Measurements from ENCODE around the gene FMNL2. TPM values are rescaled to one million over a fixed set of nuclear protein-coding genes. Genes with fewer than 3 reads are reported as not detected.
"Not testable (repeated sequence)": the region's sequence is repeated elsewhere in the genome, so short reads cannot be mapped to it uniquely, and the experiment has no call there.

The FMNL2 gene
- total RNA-seq, 2 experiments from 2014 or later, result 2.5 to 2.7 TPM

GRCh38 chr2:152385650-152386049, 50.7 kb downstream of the FMNL2 start:
- Mint-ChIP-seq H3K9me3 (no peaks in the 10 kb centered on the region), H3K4me1 (ENCODE audit: low read depth) (no peaks in the 10 kb centered on the region), H3K4me3 (no peak overlapping the region), H3K36me3 (ENCODE audit: low read depth) (no peaks in the 10 kb centered on the region), H3K27me3 (ENCODE audit: low read depth) (peaks cover 3% of the 10 kb centered on the region), H3K27ac (no peak overlapping the region)
- intact Hi-C loops (cut with micrococcal nuclease), result no loop called here
- CTCF ChIA-PET, result no interaction called here
- DNase-seq, result no peak

GRCh38 chr2:152386266-152386665, 51.3 kb downstream of the FMNL2 start:
- H3K27me3 Mint-ChIP-seq (ENCODE audit: low read depth), result peaks cover 4% of the 10 kb centered on the region
- no peaks in the 10 kb centered on the region for H3K36me3 Mint-ChIP-seq (ENCODE audit: low read depth)
- H3K4me3 Mint-ChIP-seq, result no peak overlapping the region
- CTCF ChIA-PET, result no interaction called here
- no peak for DNase-seq
- H3K9me3 Mint-ChIP-seq, result no peaks in the 10 kb centered on the region
- intact Hi-C loops (cut with micrococcal nuclease), result no loop called here
- no peaks in the 10 kb centered on the region for H3K4me1 Mint-ChIP-seq (ENCODE audit: low read depth)
- no peak overlapping the region for H3K27ac Mint-ChIP-seq

- no peak for DNase-seq
- Mint-ChIP-seq H3K27ac (no peak overlapping the region), H3K36me3 (ENCODE audit: low read depth) (no peaks in the 10 kb centered on the region), H3K4me1 (ENCODE audit: low read depth) (no peaks in the 10 kb centered on the region), H3K4me3 (no peak overlapping the region), H3K9me3 (no peaks in the 10 kb centered on the region), H3K27me3 (ENCODE audit: low read depth) (peaks cover 5% of the 10 kb centered on the region)
- intact Hi-C loops (cut with micrococcal nuclease), result no loop called here
- CTCF ChIA-PET, result interaction anchor here (0.7 kb wide), 1 partner anchor 294 kb away, joined by 3 read pairs; no protein-coding TSS in a partner anchor
Measured at GRCh38 chr2:152387041-152387440, 52.1 kb downstream of the FMNL2 start.

- H3K4me3 Mint-ChIP-seq; H3K27me3 Mint-ChIP-seq (ENCODE audit: low read depth); CTCF ChIA-PET; DNase-seq; intact Hi-C loops (cut with micrococcal nuclease); H3K9me3 Mint-ChIP-seq; H3K36me3 Mint-ChIP-seq (ENCODE audit: low read depth); H3K4me1 Mint-ChIP-seq (ENCODE audit: low read depth); H3K27ac Mint-ChIP-seq: not testable (repeated sequence)
Measured at GRCh38 chr2:152388269-152388668, 53.3 kb downstream of the FMNL2 start.

GRCh38 chr2:152389483-152389882, 54.5 kb downstream of the FMNL2 start:
- Mint-ChIP-seq H3K4me3 (no peak overlapping the region), H3K9me3 (no peaks in the 10 kb centered on the region), H3K4me1 (ENCODE audit: low read depth) (no peaks in the 10 kb centered on the region), H3K27me3 (ENCODE audit: low read depth) (peaks cover 2% of the 10 kb centered on the region), H3K27ac (no peak overlapping the region), H3K36me3 (ENCODE audit: low read depth) (no peaks in the 10 kb centered on the region)
- no peak for DNase-seq
- intact Hi-C loops (cut with micrococcal nuclease), result no loop called here
- CTCF ChIA-PET, result interaction anchor here (0.9 kb wide), 1 partner anchor 11 kb away, joined by 3 read pairs; no protein-coding TSS in a partner anchor

- Mint-ChIP-seq H3K27me3 (ENCODE audit: low read depth) (peaks cover 2% of the 10 kb centered on the region), H3K36me3 (ENCODE audit: low read depth) (no peaks in the 10 kb centered on the region)
- intact Hi-C loops (cut with micrococcal nuclease), result no loop called here
Measured at GRCh38 chr2:152390837-152391236, 55.9 kb downstream of the FMNL2 start.

GRCh38 chr2:152391318-152391717, 56.3 kb downstream of the FMNL2 start:
- no peaks in the 10 kb centered on the region for H3K36me3 Mint-ChIP-seq (ENCODE audit: low read depth)
- H3K27me3 Mint-ChIP-seq (ENCODE audit: low read depth), result peaks cover 2% of the 10 kb centered on the region
- H3K4me1 Mint-ChIP-seq (ENCODE audit: low read depth), result no peaks in the 10 kb centered on the region
- intact Hi-C loops (cut with micrococcal nuclease), result no loop called here
- no peak for DNase-seq
- H3K9me3 Mint-ChIP-seq, result no peaks in the 10 kb centered on the region
- H3K27ac Mint-ChIP-seq, result no peak overlapping the region
- no peak overlapping the region for H3K4me3 Mint-ChIP-seq
- CTCF ChIA-PET, result no interaction called here

More at GRCh38 chr2:152390837-152391236, 55.9 kb downstream of the FMNL2 start:
- CTCF ChIA-PET, result no interaction called here
- no peaks in the 10 kb centered on the region for H3K4me1 Mint-ChIP-seq (ENCODE audit: low read depth)
- DNase-seq, result no peak
- no peak overlapping the region for H3K27ac Mint-ChIP-seq
- no peaks in the 10 kb centered on the region for H3K9me3 Mint-ChIP-seq
- H3K4me3 Mint-ChIP-seq, result no peak overlapping the region

- Mint-ChIP-seq H3K4me3 (no peak overlapping the region), H3K4me1 (ENCODE audit: low read depth) (peaks cover 2% of the 10 kb centered on the region), H3K27me3 (ENCODE audit: low read depth) (peaks cover 2% of the 10 kb centered on the region), H3K36me3 (ENCODE audit: low read depth) (no peaks in the 10 kb centered on the region), H3K9me3 (no peaks in the 10 kb centered on the region), H3K27ac (no peak overlapping the region)
- no peak for DNase-seq
- CTCF ChIA-PET, result no interaction called here
- intact Hi-C loops (cut with micrococcal nuclease), result no loop called here
Measured at GRCh38 chr2:152393377-152393776, 58.4 kb downstream of the FMNL2 start.

GRCh38 chr2:152394326-152394725, 59.4 kb downstream of the FMNL2 start:
- H3K36me3 Mint-ChIP-seq (ENCODE audit: low read depth), result no peaks in the 10 kb centered on the region
- H3K27ac Mint-ChIP-seq, result no peak overlapping the region
- H3K4me3 Mint-ChIP-seq, result no peak overlapping the region
- peaks cover 6% of the 10 kb centered on the region for H3K27me3 Mint-ChIP-seq (ENCODE audit: low read depth)
- DNase-seq, result no peak
- intact Hi-C loops (cut with micrococcal nuclease), result no loop called here
- CTCF ChIA-PET, result no interaction called here
- peaks cover 5% of the 10 kb centered on the region for H3K4me1 Mint-ChIP-seq (ENCODE audit: low read depth)
- H3K9me3 Mint-ChIP-seq, result no peaks in the 10 kb centered on the region

- Mint-ChIP-seq H3K4me1 (ENCODE audit: low read depth) (peaks cover 5% of the 10 kb centered on the region), H3K36me3 (ENCODE audit: low read depth) (no peaks in the 10 kb centered on the region), H3K27ac (no peak overlapping the region), H3K9me3 (no peaks in the 10 kb centered on the region), H3K4me3 (no peak overlapping the region), H3K27me3 (ENCODE audit: low read depth) (peaks cover 11% of the 10 kb centered on the region)
- CTCF ChIA-PET, result no interaction called here
- intact Hi-C loops (cut with micrococcal nuclease), result no loop called here
- DNase-seq, result no peak
Measured at GRCh38 chr2:152395103-152395502, 60.1 kb downstream of the FMNL2 start.

GRCh38 chr2:152395572-152395971, 60.6 kb downstream of the FMNL2 start:
- intact Hi-C loops (cut with micrococcal nuclease), result no loop called here
- Mint-ChIP-seq H3K36me3 (ENCODE audit: low read depth) (no peaks in the 10 kb centered on the region), H3K9me3 (no peaks in the 10 kb centered on the region), H3K27ac (no peak overlapping the region), H3K4me1 (ENCODE audit: low read depth) (peaks cover 5% of the 10 kb centered on the region), H3K27me3 (ENCODE audit: low read depth) (peaks cover 11% of the 10 kb centered on the region), H3K4me3 (no peak overlapping the region)
- CTCF ChIA-PET, result no interaction called here
- DNase-seq, result no peak

GRCh38 chr2:152396051-152396511, 61.1 kb downstream of the FMNL2 start:
- no peak overlapping the region for H3K4me3 Mint-ChIP-seq
- no peak for DNase-seq
- H3K27me3 Mint-ChIP-seq (ENCODE audit: low read depth), result peaks cover 11% of the 10 kb centered on the region
- intact Hi-C loops (cut with micrococcal nuclease), result no loop called here
- no peak overlapping the region for H3K27ac Mint-ChIP-seq
- H3K4me1 Mint-ChIP-seq (ENCODE audit: low read depth), result peaks cover 5% of the 10 kb centered on the region
- H3K36me3 Mint-ChIP-seq (ENCODE audit: low read depth), result no peaks in the 10 kb centered on the region
- H3K9me3 Mint-ChIP-seq, result no peaks in the 10 kb centered on the region
- CTCF ChIA-PET, result no interaction called here

GRCh38 chr2:152396763-152397162, 61.8 kb downstream of the FMNL2 start:
- intact Hi-C loops (cut with micrococcal nuclease), result no loop called here
- H3K27ac Mint-ChIP-seq, result no peak overlapping the region

More at GRCh38 chr2:152396763-152397162, 61.8 kb downstream of the FMNL2 start:
- Mint-ChIP-seq H3K4me1 (ENCODE audit: low read depth) (peaks cover 5% of the 10 kb centered on the region), H3K4me3 (no peak overlapping the region), H3K36me3 (ENCODE audit: low read depth) (no peaks in the 10 kb centered on the region), H3K9me3 (no peaks in the 10 kb centered on the region), H3K27me3 (ENCODE audit: low read depth) (peaks cover 9% of the 10 kb centered on the region)
- no peak for DNase-seq
- CTCF ChIA-PET, result no interaction called here

Data from activated naive CD4-positive, alpha-beta T cell treated with anti-CD3 and anti-CD28 coated beads for 36 hours (primary cell).